ENCODE results near the gene HSD17B7.

DNA sequence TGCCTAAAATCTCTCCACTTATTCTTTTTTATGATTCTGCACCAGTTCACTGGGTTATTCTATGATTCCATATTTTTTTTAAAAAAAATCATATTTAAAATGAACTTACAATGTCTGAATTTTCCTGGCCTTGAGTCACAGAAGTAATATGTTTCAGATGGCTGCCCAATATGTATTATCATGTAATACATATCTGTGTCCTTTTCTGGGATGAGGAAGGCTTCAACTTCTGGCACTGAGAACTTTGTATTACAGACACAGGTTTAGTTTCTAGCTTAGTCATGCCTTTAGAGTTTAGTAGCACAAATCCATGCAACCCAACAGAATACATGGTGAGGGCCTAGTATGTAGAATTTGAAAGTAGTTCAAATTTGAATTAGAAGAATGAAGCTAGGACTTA is 7.8 kb upstream of the HSD17B7 start:
- TF ChIP-seq EP300 (IDR thresholded peaks at IDR 0.05) (no peak), POLR2A (IDR thresholded peaks at IDR 0.05) (no peak)
- TF ChIP-seq, protein P1, sequence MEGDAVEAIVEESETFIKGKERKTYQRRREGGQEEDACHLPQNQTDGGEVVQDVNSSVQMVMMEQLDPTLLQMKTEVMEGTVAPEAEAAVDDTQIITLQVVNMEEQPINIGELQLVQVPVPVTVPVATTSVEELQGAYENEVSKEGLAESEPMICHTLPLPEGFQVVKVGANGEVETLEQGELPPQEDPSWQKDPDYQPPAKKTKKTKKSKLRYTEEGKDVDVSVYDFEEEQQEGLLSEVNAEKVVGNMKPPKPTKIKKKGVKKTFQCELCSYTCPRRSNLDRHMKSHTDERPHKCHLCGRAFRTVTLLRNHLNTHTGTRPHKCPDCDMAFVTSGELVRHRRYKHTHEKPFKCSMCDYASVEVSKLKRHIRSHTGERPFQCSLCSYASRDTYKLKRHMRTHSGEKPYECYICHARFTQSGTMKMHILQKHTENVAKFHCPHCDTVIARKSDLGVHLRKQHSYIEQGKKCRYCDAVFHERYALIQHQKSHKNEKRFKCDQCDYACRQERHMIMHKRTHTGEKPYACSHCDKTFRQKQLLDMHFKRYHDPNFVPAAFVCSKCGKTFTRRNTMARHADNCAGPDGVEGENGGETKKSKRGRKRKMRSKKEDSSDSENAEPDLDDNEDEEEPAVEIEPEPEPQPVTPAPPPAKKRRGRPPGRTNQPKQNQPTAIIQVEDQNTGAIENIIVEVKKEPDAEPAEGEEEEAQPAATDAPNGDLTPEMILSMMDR (IDR thresholded peaks at IDR 0.05) = no peak
